Lung (tissue), 12 donors: ENCODE results near the gene ATP6AP1. TPM values are rescaled to one million over a fixed set of nuclear protein-coding genes. Genes with fewer than 3 reads are reported as not detected.

ENCODE experiments used
- ATAC-seq: fragments of 200-7000 bp; cut with Tn5 transposase; one replicate; pipeline ENCODE4 v1.9.1; 2020; ENCODE audit warnings: moderate number of reproducible peaks; ENCODE audit not compliant: insufficient read depth, low FRiP score
- DNase-seq, 3 donors: peaks; one replicate each; pipeline ENCODE4 v3.0.0-alpha.2; 2013 to 2017
- H3K27ac ChIP-seq, 2 donors: one replicate each; pipeline ENCODE4 v1.5.1; 2013; ENCODE audit warnings: mild to moderate bottlenecking in 2 of 2, moderate library complexity in 2 of 2, control low read depth in 1 of 2, inconsistent platforms in 1 of 2, low read depth in 1 of 2, low read length in 1 of 2
- H3K27me3 ChIP-seq, 3 donors: one replicate each; pipeline ENCODE4 v1.5.1; 2013; ENCODE audit warnings: low read length in 2 of 3; ENCODE audit not compliant: control insufficient read depth in 3 of 3, insufficient read depth in 3 of 3
- H3K36me3 ChIP-seq, 4 donors: one replicate each; pipeline ENCODE4 v1.5.1; 2013; ENCODE audit warnings: low read length in 4 of 4, mild to moderate bottlenecking in 1 of 4, moderate library complexity in 1 of 4; ENCODE audit not compliant: control insufficient read depth in 4 of 4, insufficient read depth in 4 of 4
- H3K4me1 ChIP-seq, 5 donors: one replicate each; pipeline ENCODE4 v1.5.1; 2013; ENCODE audit warnings: low read length in 5 of 5, mild to moderate bottlenecking in 2 of 5, moderate library complexity in 1 of 5; ENCODE audit not compliant: control insufficient read depth in 5 of 5, insufficient read depth in 5 of 5
- H3K4me3 ChIP-seq: one replicate; pipeline ENCODE4 v1.5.1; 2013; ENCODE audit warnings: mild to moderate bottlenecking, control low read depth, moderate library complexity
- H3K9ac ChIP-seq, 2 donors: one replicate each; pipeline ENCODE4 v1.5.1; 2013; ENCODE audit warnings: low read length in 2 of 2, control low read depth in 1 of 2; ENCODE audit not compliant: insufficient read depth in 1 of 2
- H3K9me3 ChIP-seq, 4 donors: one replicate each; pipeline ENCODE4 v1.5.1; 2013; ENCODE audit warnings: low read length in 3 of 4, mild to moderate bottlenecking in 1 of 4, moderate library complexity in 1 of 4; ENCODE audit not compliant: control insufficient read depth in 4 of 4, insufficient read depth in 3 of 4
- CTCF ChIP-seq: IDR thresholded peaks from 2 replicates; pipeline ENCODE4 v1.5.1; 2012; ENCODE audit warnings: mild to moderate bottlenecking; ENCODE audit errors: control extremely low read depth, extremely low read depth
- WGBS, 2 donors: extraction: QIAGEN DNeasy Blood & Tissue Kit; methylation state at CpG; one replicate each; pipeline ENCODE4 v1.1.7; 2013; 5-methylcytosine and 5-hydroxymethylcytosine counted together
- polyA plus RNA-seq, 2 donors: library from polyadenylated mRNA; stranded (reverse); fragments of 200-250 nt; gene quantifications; one replicate each; pipeline ENCODE4 v1.2.1, GENCODE V29; 2013
- total RNA-seq, 2 donors: library from RNA; depleted of rRNA in 1 of 2; stranded (reverse); fragments of >200 nt in 1 of 2; gene quantifications; one replicate each; pipeline ENCODE4 v1.2.1, GENCODE V29; 2014 to 2021
- donor health status: control.
- donor health status: control.
- donor health status: Bipolar disorder and iron deficiency.
- donor health status: healthy.
- donor health status: DM: yes; HTN: yes; CAD: no.

The ATP6AP1 gene
- total and polyA plus RNA-seq, 4 donors, result 73.7 to 220 (median 113) TPM

DNA sequence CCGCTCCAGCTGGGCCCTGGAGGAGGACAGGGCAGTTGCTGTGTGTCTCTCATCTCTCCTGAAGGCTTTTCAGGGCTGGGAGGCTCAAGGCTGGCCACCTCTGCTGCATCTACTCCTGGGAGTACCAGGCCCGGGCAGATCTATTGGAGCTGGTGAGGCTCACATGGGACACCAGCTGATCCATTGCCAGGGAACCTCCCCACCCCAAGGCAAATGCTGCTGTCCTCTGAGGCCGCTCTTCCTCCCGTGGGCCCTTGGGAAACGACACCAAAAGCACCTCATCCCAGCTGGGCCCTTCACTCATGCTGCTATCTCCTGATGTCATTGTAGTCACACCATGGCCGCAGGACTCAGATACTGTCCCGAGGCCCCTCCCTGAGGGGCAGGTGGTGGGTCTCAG, 54.3 kb downstream of the ATP6AP1 start:
- DNase-seq (no peak), ATAC-seq (no peak)
- H3K36me3 ChIP-seq, result peaks cover 0 to 7% (median under 1%) of the 10 kb centered on the region in 4 donors
- no peaks in the 10 kb centered on the region for H3K27me3 ChIP-seq
- no peak overlapping the region for H3K9ac ChIP-seq
- no peak overlapping the region for H3K27ac ChIP-seq
- TF ChIP-seq CTCF, result no peak
- H3K4me3 ChIP-seq, result no peak overlapping the region
- WGBS, 2 donors, result 75 to 81% methylated on average over 6 to 7 of the region's 7 CpGs
- H3K4me1 ChIP-seq, result peaks cover 0 to 4% (median 0%) of the 10 kb centered on the region in 5 donors
- H3K9me3 ChIP-seq, result peaks cover 0 to 2% (median 0%) of the 10 kb centered on the region in 4 donors

GRCh38 chrX:154483325-154483724, 54.8 kb downstream of the ATP6AP1 start:
- ATAC-seq (no peak), DNase-seq (no peak)
- Histone ChIP-seq H3K36me3 (peaks cover 0 to 7% (median under 1%) of the 10 kb centered on the region in 4 donors), H3K4me1 (peaks cover 0 to 4% (median 0%) of the 10 kb centered on the region in 5 donors), H3K9ac (no peak overlapping the region), H3K27ac (no peak overlapping the region), H3K4me3 (no peak overlapping the region), H3K9me3 (peaks cover 0 to 2% (median 0%) of the 10 kb centered on the region in 4 donors), H3K27me3 (no peaks in the 10 kb centered on the region)
- 78 to 87% methylated on average over 7 of the region's 7 CpGs for WGBS, 2 donors
- no peak for TF ChIP-seq CTCF

DNA sequence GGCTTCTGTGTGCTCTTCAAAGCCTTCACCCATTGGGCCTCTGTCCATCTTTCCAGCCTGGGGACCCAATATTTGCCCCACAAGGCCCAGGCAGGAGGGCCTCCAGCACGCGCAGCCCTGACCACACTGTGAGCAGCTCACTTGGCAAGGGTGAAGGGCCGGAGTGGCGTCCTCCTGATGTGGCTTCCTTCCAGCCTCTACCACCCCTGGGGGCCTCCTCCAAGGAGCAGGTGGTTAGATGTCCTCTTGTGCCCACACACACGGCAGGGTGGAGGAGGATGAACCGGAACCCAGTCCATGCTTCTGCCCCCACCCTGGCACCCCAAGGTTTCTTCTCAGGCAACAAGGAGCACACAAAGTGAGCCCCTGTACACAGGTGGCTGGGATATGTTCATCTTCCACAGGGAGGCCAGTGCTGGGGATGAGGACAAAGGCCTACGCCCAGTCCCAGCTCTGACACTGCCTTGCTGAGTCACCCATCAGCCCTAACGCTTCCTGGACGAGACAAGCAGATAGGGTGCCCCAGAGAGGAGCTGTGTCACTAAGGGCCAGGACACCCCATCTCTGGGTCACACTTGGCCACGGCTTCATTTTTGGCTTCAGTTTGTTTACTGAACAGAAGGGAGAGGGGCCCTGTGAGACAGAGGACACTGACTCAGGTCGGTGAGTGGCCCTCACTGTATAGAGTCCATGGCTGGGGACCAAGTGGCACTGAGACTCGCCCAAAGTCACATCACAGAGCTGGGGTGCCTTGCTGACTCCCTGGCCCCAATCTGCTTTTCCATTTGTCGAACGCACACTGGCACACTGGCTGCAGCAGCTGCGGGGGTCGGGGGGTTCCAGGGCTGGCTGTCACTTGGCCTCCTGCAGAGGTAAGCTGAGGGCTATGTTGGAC, 56.0 kb downstream of the ATP6AP1 start:
- DNase-seq, result no peak
- WGBS, 2 donors, result 84 to 94% methylated on average over 11 to 16 of the region's 16 CpGs
- no peak for ATAC-seq
- Histone ChIP-seq H3K36me3 (peaks cover 0 to 7% (median under 1%) of the 10 kb centered on the region in 4 donors), H3K9me3 (peaks cover 0 to 2% (median 0%) of the 10 kb centered on the region in 4 donors), H3K4me3 (no peak overlapping the region), H3K9ac (no peak overlapping the region), H3K4me1 (peaks cover 0 to 9% (median 0%) of the 10 kb centered on the region in 5 donors), H3K27ac (peak overlapping the region in 1 of 2 donors; percentile 35), H3K27me3 (no peaks in the 10 kb centered on the region)
- no peak for TF ChIP-seq CTCF
